OCI-LY3 (cell line): ENCODE results near the gene RPH3AL.

Experiments
- H2AFZ ChIP-seq: fragments of 200-600, 300-600 bp; shearing (Covaris generic); 2 replicates; pipeline ENCODE4 v1.6.0; 2014; ENCODE audit warnings: antibody characterized with exemption, low read depth, low read length
- H3K27ac ChIP-seq: fragments of 200-600, 300-600 bp; sonication (generic); 2 replicates; pipeline ENCODE4 v1.5.1; 2014; ENCODE audit warnings: mild to moderate bottlenecking, low read length, moderate library complexity, mixed read lengths
- H3K27me3 ChIP-seq: fragments of 200-600, 300-600 bp; sonication (generic); 2 replicates; pipeline ENCODE4 v1.6.1; 2014; ENCODE audit warnings: low read depth, low read length, mixed read lengths
- H3K36me3 ChIP-seq: fragments of 200-600, 300-600 bp; sonication (generic); replicated peaks from 2 replicates; pipeline ENCODE3; 2014; ENCODE audit warnings: low read depth, low read length, mixed read lengths
- H3K4me1 ChIP-seq: fragments of 300-600, 200-600 bp; sonication (generic); 2 replicates; pipeline ENCODE4 v1.6.1; 2014; ENCODE audit warnings: low read length, mixed read lengths
- H3K4me2 ChIP-seq: fragments of 200-600, 300-600 bp; sonication (generic); 2 replicates; pipeline ENCODE4 v1.6.1; 2014; ENCODE audit warnings: low read length, mixed read lengths
- H3K4me3 ChIP-seq: fragments of 300-600, 200-600 bp; sonication (generic); 2 replicates; pipeline ENCODE4 v1.5.1; 2014; ENCODE audit warnings: antibody characterized with exemption, mild to moderate bottlenecking, low read length, moderate library complexity
- H3K79me2 ChIP-seq: fragments of 300-600, 200-600 bp; shearing (Covaris generic); 2 replicates; pipeline ENCODE4 v1.6.1; 2014; ENCODE audit warnings: mild to moderate bottlenecking, low read length, mixed read lengths
- H3K9ac ChIP-seq: fragments of 300-600, 200-600 bp; shearing (Covaris generic); 2 replicates; pipeline ENCODE4 v1.6.0; 2014; ENCODE audit warnings: mild to moderate bottlenecking, low read length, moderate library complexity
- H3K9me3 ChIP-seq: fragments of 200-600, 300-600 bp; shearing (Covaris generic); 2 replicates; pipeline ENCODE4 v1.6.1; 2014; ENCODE audit warnings: low read length, mixed read lengths; ENCODE audit not compliant: insufficient read depth
- H4K20me1 ChIP-seq: fragments of 200-600, 300-600 bp; sonication (generic); 2 replicates; pipeline ENCODE4 v1.6.1; 2016; ENCODE audit warnings: low read length, mixed read lengths; ENCODE audit not compliant: insufficient read depth
- CTCF ChIP-seq: fragments of 200-600, 300-600 bp; sonication (generic); IDR thresholded peaks from 2 replicates; pipeline ENCODE4 v1.5.1; 2014; ENCODE audit warnings: antibody characterized with exemption, low read length, low read depth
- EZH2phosphoT487 ChIP-seq: fragments of 200-600 bp; shearing (Covaris generic); IDR thresholded peaks from 2 replicates; pipeline ENCODE4 v1.6.1; 2018; ENCODE audit warnings: antibody characterized with exemption, mixed run types, low read depth

RPH3AL gene

DNA sequence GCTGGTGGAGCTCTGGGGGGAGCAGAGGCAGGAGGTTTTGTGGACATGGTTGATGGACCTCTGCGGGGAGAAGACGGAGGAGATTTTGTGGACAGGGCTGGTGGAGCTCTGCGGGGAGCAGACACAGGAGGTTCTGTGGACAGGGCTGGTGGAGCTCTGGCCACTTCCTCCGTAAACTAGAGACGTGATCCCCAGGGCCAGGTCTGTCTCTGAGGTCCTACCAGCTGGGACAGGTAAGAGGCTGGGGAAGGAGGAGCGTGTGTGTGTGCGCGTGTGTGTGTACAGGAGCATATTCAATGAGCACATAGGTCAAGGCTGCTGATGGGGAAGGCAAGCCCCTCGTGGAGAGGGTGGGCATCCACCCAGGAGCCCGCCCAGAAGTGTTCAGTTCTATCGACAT is 20.6 kb downstream of the RPH3AL start:
- Histone ChIP-seq H3K9ac (no peak overlapping the region), H4K20me1 (no peaks in the 10 kb centered on the region), H2AFZ (no peak overlapping the region), H3K27ac (no peak overlapping the region), H3K4me3 (no peak overlapping the region), H3K4me2 (no peak overlapping the region), H3K27me3 (no peaks in the 10 kb centered on the region), H3K9me3 (no peaks in the 10 kb centered on the region), H3K4me1 (no peaks in the 10 kb centered on the region), H3K79me2 (no peaks in the 10 kb centered on the region), H3K36me3 (no peaks in the 10 kb centered on the region)
- TF ChIP-seq EZH2phosphoT487, result no peak
- no peak for TF ChIP-seq CTCF

- H3K79me2 ChIP-seq, result no peaks in the 10 kb centered on the region
- H3K27me3 ChIP-seq, result no peaks in the 10 kb centered on the region
- no peaks in the 10 kb centered on the region for H4K20me1 ChIP-seq
- no peak for TF ChIP-seq CTCF
- TF ChIP-seq EZH2phosphoT487, result no peak
- H3K27ac ChIP-seq, result no peak overlapping the region
- H3K9me3 ChIP-seq, result no peaks in the 10 kb centered on the region
- H3K9ac ChIP-seq, result no peak overlapping the region
- H3K4me2 ChIP-seq, result no peak overlapping the region
- H3K4me3 ChIP-seq, result no peak overlapping the region
- H2AFZ ChIP-seq, result no peak overlapping the region
- H3K36me3 ChIP-seq, result no peaks in the 10 kb centered on the region
- H3K4me1 ChIP-seq, result no peaks in the 10 kb centered on the region
These were observed 21.5 kb downstream of the RPH3AL start for GRCh38 chr17:330993-331701.

DNA sequence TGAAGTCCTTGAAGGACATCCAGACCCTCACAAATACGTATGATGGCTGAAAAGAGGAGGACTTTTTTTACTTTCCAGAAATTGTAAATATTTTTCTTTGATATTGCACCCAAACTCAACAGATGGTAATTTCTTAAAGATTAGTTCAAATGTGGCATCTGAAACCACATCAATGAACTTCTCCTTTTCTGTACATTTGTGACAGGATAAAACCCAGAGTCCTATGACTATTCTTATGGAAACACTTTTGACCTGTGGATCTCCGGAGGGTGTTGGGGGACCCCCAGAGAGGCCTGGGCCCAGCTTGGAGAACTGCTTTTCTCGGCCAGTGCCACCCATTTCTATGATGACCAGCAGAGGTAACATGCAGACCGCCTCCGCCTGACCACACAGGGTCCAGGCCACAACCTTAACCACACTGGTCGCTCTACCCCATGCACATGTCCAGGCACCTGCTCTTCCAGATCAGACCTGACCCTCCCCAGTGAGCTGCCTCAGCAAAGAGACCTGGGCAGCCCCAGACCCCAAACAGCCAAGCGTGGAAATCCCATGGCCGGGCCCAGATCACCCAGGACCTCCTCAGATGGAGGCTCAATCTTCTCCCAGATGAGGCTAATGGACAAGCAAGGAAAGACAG is 22.7 kb downstream of the RPH3AL start:
- TF ChIP-seq EZH2phosphoT487 (no peak), CTCF (no peak)
- Histone ChIP-seq H3K9ac (no peak overlapping the region), H3K27ac (no peak overlapping the region)

GRCh38 chr17:327971-328370 is 24.6 kb downstream of the RPH3AL start:
- no peak overlapping the region for H3K27ac ChIP-seq
- H3K4me2 ChIP-seq, result no peak overlapping the region

More for the DNA sequence above, 22.7 kb downstream of the RPH3AL start:
- Histone ChIP-seq H3K9me3 (no peaks in the 10 kb centered on the region), H3K4me1 (no peaks in the 10 kb centered on the region), H3K4me2 (no peak overlapping the region), H3K79me2 (no peaks in the 10 kb centered on the region), H3K36me3 (no peaks in the 10 kb centered on the region), H4K20me1 (no peaks in the 10 kb centered on the region), H3K4me3 (no peak overlapping the region), H3K27me3 (no peaks in the 10 kb centered on the region), H2AFZ (no peak overlapping the region)

More at GRCh38 chr17:327971-328370, 24.6 kb downstream of the RPH3AL start:
- no peaks in the 10 kb centered on the region for H4K20me1 ChIP-seq
- no peak overlapping the region for H2AFZ ChIP-seq
- no peaks in the 10 kb centered on the region for H3K4me1 ChIP-seq
- no peaks in the 10 kb centered on the region for H3K79me2 ChIP-seq
- no peaks in the 10 kb centered on the region for H3K36me3 ChIP-seq
- H3K4me3 ChIP-seq, result no peak overlapping the region
- no peaks in the 10 kb centered on the region for H3K9me3 ChIP-seq
- no peak overlapping the region for H3K9ac ChIP-seq
- H3K27me3 ChIP-seq, result no peaks in the 10 kb centered on the region
- no peak for TF ChIP-seq EZH2phosphoT487
- TF ChIP-seq CTCF, result no peak
